Esophagus squamous epithelium (tissue), 4 donors: Measurements from ENCODE around the gene SLC5A11.

Source experiments
- CTCF ChIP-seq, 6 experiments: fragments of 450-650 bp in 4 of 6; fragments of 200-600 bp in 2 of 6; sonication (generic) in 2 of 6; IDR thresholded peaks; one replicate each; pipeline ENCODE4 v1.5.1; 2016 to 2019; ENCODE audit warnings: antibody characterized with exemption in 6 of 6, mild to moderate bottlenecking in 4 of 6, moderate library complexity in 4 of 6
- POLR2A ChIP-seq, 4 donors: fragments of 450-650 bp; IDR thresholded peaks; one replicate each; pipeline ENCODE4 v1.6.1; 2017; ENCODE audit warnings: antibody characterized with exemption in 4 of 4, mild to moderate bottlenecking in 4 of 4, moderate library complexity in 3 of 4

- TF ChIP-seq CTCF (IDR thresholded peaks at IDR 0.05), result no peak
- TF ChIP-seq POLR2A (IDR thresholded peaks at IDR 0.05), result no peak
Observed at GRCh38 chr16:24908716-24909115, 63.0 kb downstream of the SLC5A11 start.
